ENCODE measurements around the gene FSTL4.

Gene FSTL4

GRCh38 chr5:133426264-133426663 lies 186.1 kb downstream of the FSTL4 start:
- DNase-seq (ENCODE audit: low spot score): no peak

DNA sequence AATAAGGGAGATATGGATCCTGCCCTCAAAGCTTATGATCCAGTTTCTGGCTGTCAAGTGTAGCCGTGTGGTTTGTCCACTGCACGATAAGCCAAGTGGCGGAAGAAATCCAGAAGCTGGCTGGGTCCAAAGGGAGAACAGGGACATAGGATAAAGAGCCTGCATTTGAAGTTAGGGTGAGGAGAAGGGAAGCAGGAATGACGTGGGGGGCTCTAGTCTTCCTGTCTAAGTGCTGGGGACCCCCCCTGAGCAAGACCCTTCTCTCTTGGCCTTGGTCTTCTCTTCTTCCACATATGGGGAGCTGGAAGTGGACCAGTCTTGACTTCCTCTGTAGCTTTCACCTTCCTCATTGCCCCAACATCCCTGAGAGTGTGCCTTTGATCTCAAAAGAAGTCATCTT lies 186.6 kb downstream of the FSTL4 start:
- DNase-seq (ENCODE audit: low spot score): no peak

- DNase-seq (ENCODE audit: low spot score): no peak
Measured at GRCh38 chr5:133425222-133425621, 187.1 kb downstream of the FSTL4 start.

DNA sequence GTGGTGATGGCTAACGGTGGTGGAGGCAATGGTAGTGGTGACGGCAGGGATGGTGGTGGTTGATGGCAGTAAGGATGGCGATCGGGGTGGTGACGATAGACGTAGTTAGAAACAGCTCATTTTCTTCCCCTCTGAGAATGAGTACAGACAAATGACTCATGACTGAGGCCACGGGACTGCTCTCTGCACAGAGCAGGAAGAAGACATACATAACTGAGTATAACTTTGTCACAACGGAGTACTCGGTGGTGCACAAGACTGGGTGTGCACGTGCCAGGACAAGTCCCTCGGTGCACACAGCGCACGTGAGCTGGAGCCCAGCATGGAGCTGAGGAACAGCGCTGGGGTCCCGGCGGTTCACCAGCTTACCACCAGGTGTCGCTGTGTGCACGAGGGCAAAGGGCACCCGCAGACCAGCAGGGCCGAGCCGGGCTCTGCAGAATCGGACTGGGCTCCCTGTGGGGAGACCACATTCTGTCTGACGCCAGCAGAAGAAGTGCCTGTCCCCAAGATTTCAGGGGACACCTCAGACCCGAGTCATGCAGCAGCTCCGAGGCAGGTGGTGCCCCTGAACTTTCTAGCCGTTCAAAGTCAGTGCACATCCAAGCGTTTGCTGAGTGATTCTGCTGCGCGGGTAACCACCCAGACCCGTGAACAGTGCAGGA lies 188.6 kb downstream of the FSTL4 start:
- peak; percentile 48 for DNase-seq (ENCODE audit: low spot score)

GRCh38 chr5:133423011-133423617 lies 189.2 kb downstream of the FSTL4 start:
- no peak for DNase-seq (ENCODE audit: low spot score)

DNA sequence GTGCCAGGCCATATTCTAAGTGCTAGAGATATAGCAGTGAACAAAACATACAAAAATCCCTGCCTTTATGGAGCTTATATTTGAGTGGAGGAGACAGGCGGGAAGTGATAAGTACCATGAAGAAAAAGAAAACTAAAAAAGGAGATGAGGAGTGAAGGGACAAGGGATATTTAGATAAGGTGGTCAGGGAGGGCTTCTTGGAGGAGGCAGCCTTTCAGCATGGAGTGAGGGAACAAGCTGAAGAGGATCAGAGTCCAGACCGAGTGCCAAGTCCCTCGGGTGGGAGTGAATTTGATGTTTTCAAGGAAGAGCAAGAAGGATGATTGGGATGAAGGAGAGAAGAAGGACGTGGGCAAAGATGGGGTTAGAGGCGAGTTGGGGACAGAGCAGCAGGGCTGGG lies 190.5 kb downstream of the FSTL4 start:
- DNase-seq (ENCODE audit: low spot score): no peak

DNA sequence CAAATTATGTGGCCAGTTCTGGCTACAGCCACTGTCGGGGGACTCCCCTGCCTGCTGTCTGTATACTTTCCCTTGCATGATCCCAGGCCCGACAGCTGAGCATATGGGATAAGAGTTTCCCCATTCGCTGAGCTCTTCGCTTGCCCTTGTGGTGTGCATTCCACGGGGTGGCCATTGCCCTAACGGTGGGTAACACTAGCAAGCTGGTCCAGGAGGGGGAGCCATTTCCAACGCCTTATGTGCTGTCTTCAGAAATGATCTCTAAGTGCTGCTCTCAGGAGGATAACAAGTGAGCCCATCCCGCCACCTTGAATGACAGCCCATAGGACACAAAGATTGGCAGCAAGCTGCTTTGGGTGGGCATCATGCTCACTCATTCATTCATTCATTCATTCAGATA lies 190.9 kb downstream of the FSTL4 start:
- no peak for DNase-seq (ENCODE audit: low spot score)

DNA sequence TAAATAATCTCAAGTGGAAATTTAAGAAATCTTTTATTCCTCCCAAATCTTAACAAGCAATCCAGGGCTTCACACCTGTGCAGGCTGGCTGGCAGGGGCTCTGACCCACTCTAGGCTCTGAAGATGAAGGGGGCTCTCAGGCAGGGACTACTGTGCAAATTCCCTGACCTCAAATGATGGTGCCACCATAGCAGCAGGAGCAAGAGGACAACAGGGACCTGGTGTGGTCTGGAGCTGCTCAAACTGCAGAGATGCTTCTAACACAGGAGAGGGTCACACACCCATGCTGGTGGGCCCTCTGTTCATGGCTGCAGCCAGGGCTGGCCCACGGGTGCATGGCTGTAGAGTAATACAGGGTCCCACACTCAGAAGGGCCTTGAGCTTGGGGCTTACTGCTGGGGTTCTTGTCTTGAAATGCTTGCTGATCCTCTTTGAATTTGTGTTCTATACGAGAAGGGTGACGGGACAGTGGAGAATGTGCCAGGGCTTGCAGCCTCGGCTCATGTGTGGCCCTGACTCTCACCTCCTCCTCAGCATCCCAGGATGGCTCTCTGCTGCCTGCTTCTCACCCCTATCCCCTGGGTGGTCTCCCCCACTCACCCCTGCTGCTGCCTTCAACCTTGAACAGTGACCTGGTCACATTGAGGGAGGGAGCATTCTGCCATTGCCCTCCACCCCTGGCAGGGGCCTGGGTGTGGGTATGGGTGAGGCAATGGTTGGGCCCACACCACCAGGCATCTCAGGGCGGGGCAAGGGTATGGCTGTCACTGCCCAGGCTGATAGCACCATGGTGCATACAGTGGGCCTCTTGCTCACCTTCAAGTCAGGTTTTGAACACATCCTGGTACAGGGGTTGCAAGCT lies 191.7 kb downstream of the FSTL4 start:
- DNase-seq (ENCODE audit: low spot score): no peak

GRCh38 chr5:133415906-133416305 lies 196.4 kb downstream of the FSTL4 start:
- no peak for DNase-seq (ENCODE audit: low spot score)

DNA sequence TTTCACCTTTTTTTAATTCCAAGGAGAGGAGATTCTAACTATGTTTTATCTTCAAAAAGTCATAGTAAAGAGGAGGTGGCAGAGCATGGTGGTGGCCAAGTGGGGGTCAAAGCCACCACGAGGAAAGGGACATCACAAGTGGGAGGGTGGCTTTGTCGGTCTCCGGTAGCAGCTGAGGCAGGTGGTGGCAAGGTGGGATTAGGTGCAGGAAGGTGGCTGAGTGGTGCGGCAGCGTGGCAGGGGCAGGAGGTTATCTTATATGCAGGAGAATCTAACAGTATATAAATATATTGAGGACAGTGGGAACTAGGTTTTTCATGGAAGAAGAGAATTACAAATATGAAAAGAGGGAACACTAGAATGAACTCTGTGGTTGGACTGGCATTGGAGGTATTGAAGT lies 196.8 kb downstream of the FSTL4 start:
- DNase-seq (ENCODE audit: low spot score): no peak

- no peak for DNase-seq (ENCODE audit: low spot score)
Measured at GRCh38 chr5:133412661-133413060, 199.7 kb downstream of the FSTL4 start.

- no peak for DNase-seq (ENCODE audit: low spot score)
Measured at GRCh38 chr5:133410335-133410828, 202.0 kb downstream of the FSTL4 start.

DNA sequence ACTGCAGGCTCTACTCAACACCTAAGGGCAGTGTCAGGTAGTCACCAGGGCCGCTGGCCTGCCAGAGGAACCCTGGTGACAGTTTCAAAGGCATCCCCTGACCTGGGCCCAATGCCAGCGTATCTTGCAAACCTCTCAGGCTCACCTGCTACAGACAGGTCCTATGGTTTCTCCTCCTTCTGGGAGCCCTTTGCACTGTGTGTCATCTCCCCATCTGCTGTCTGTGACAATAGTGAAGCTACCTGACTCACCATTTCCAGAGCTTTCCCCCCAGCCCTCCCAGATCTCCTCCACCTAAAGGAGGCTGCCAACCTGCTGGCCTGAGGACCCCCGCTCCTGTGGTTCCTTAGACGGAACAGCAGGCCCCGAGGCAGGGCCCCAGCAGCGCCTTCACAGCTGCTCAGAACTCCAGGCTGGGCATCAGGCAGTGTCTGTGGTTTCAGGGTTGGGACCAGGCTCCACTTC lies 203.1 kb downstream of the FSTL4 start:
- DNase-seq (ENCODE audit: low spot score): no peak

- DNase-seq (ENCODE audit: low spot score): no peak
Measured at GRCh38 chr5:133408322-133408721, 204.0 kb downstream of the FSTL4 start.

DNA sequence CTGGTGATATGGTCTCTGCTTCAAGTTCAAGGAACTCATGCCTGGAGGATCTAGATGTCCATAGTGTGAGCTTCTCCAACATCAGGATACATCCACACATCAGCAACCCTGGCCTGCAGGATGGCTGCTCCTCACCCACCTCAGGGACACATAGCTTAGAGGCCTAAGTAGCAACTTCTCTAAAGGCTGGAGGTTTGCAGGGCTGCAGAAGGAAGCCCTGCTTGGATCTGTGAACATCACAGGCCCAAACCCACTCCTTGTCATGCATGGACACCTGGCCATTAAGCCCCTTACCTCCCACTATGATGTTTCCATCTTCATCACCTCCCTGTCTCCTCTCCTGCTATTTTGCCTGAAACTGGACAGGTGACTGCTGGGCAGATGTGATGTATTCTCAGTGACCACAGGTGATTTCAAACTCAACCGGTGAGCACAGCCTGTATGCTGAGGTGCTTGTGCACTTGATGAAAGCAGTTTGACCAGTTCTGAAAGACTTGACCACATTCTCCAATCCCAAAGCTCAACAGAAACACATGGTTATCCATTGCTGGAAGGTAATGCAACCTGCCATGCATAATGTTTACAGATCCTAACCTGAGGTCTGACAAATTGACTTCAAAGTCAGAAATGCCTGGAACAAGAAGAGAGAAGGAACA lies 205.2 kb downstream of the FSTL4 start:
- DNase-seq (ENCODE audit: low spot score): no peak

DNA sequence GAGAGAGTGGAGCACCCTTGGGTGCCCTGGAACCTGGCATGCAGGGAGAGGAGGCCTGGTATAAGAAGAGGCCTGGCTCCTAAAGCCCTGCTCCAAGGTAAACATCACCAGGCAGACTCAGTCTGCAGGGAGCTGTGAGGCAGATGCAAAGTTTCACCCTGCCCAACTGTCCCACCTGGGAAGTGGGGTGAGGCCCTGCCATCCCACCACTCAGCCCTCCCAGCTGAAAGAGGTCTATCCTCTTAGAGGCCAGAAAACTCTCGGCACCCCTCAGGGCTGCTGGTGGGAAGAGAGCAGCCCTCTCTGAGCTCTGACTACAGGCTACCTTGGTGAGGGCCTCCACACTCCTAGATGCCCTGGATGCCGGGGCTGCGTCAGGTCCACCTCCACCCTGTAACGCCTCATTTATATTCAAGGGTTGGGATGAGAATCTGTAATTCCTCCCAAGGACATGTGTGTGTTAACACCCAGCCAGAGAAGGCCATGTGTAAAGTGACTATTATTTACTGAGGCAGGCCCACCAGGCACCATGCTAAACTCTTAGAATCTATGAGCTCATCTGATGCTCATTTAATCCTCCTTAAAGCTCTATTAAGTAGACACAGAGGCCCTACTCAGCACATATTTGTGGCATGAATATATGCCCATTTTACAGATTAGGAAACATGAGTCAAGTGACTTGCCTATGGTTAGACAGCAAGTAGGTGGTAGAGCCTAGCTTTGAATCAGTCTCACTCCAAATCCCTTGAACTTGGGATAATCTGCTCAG lies 205.9 kb downstream of the FSTL4 start:
- no peak for DNase-seq (ENCODE audit: low spot score)

DNA sequence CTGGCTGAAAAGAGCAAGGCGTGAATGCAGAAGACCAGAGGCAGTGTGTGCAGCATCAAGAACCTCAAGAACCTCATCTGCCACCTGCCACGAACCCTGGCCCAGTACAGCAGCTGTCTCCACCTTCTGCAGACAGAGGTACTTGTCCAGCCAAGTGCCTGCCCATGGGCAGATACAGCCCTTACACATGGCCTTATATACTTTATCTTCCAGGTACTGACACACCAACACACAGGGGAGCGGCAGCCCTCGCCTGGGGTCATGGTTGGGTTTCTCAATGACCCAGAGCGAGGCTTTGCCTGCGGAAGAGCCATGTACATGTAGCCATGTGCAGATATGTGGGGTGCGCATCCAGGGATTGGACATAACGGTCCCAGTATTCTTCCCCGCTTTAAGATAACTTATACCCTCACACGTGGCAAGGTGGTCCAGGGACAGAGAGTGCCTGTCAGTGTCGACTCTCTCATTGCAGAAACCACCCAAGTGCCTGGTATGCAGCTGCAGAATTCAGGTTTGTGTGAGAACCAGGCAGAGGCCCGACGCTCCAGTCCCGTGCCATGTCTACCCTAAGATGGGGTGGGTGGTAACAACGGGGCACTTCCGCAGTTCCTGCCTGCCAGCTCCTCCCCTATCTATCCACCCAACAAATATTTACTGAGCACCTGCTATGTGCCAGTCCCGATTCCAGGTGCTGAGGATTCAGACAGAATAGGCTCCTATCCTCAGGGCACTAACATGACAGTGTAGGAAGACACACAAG lies 206.9 kb downstream of the FSTL4 start:
- DNase-seq (ENCODE audit: low spot score): no peak

DNA sequence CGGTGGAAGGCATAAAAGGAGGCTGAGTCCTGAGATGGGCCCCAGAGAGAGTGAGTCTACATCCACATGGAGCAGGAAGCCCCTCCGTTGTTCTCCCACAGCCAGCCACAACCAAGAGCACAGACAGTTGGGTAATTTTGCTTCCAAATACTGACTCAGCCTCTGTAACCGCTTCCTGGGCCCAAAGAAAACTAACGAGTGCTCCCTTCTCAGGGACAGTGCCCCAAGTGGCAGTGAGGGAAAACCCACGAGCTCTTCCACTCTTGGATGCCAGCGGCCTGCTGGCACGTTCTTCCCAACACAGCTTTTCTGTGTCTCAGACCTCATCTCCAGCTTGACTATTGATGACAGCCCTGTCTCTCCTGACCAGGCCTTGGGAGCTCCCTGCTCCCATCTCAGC lies 207.6 kb downstream of the FSTL4 start:
- DNase-seq (ENCODE audit: low spot score): no peak

- no peak for DNase-seq (ENCODE audit: low spot score)
Measured at GRCh38 chr5:133403741-133404364, 208.5 kb downstream of the FSTL4 start.

GRCh38 chr5:133402775-133403174 lies 209.6 kb downstream of the FSTL4 start:
- no peak for DNase-seq (ENCODE audit: low spot score)

All from CD4-positive, alpha-beta T cell treated with Interleukin-6 at 100 ng/mL for 8 hours (primary cell).